Stimulated activated CD4-positive, alpha-beta T cell treated with anti-CD3 and anti-CD28 coated beads, Interleukin-4, amount 100 ng/mL, for 24 hours (primary cell): ENCODE measurements around the gene PARD6G.
A peak's percentile ranks its signal among the peaks of the same experiment; 100 is the strongest.

Source experiments
- DNase-seq: peaks from one replicate; pipeline ENCODE4 v3.0.0-alpha.2; 2020

The PARD6G gene

GRCh38 chr18:80210312-80211083 lies 36.8 kb downstream of the PARD6G start:
- no peak for DNase-seq

- DNase-seq, result no peak
Measured at GRCh38 chr18:80208620-80209019, 38.7 kb downstream of the PARD6G start.

- no peak for DNase-seq
Measured at GRCh38 chr18:80205294-80205693, 42.0 kb downstream of the PARD6G start.

GRCh38 chr18:80204142-80204541 lies 43.2 kb downstream of the PARD6G start:
- no peak for DNase-seq

- no peak for DNase-seq
Measured at GRCh38 chr18:80203249-80203648, 44.1 kb downstream of the PARD6G start.

- DNase-seq, result peak; percentile 48
Measured at GRCh38 chr18:80202264-80202998, 44.9 kb downstream of the PARD6G start.

GRCh38 chr18:80201739-80202138 lies 45.6 kb downstream of the PARD6G start:
- DNase-seq, result no peak

GRCh38 chr18:80200932-80201672 lies 46.2 kb downstream of the PARD6G start:
- no peak for DNase-seq

GRCh38 chr18:80200171-80200931 lies 47.0 kb downstream of the PARD6G start:
- no peak for DNase-seq

- DNase-seq, result no peak
Measured at GRCh38 chr18:80198994-80199748, 48.1 kb downstream of the PARD6G start.

GRCh38 chr18:80198391-80198790 lies 48.9 kb downstream of the PARD6G start:
- DNase-seq, result no peak

GRCh38 chr18:80197528-80197927 lies 49.8 kb downstream of the PARD6G start:
- DNase-seq, result no peak

GRCh38 chr18:80196528-80197320 lies 50.6 kb downstream of the PARD6G start:
- DNase-seq, result no peak

- DNase-seq, result no peak
Measured at GRCh38 chr18:80194874-80195570, 52.3 kb downstream of the PARD6G start.

- no peak for DNase-seq
Measured at GRCh38 chr18:80193701-80194100, 53.6 kb downstream of the PARD6G start.

GRCh38 chr18:80192653-80193385 lies 54.5 kb downstream of the PARD6G start:
- DNase-seq, result no peak

GRCh38 chr18:80191907-80192652 lies 55.2 kb downstream of the PARD6G start:
- no peak for DNase-seq

GRCh38 chr18:80191264-80191663 lies 56.0 kb downstream of the PARD6G start:
- no peak for DNase-seq

- DNase-seq, result no peak
Measured at GRCh38 chr18:80190311-80190710, 57.0 kb downstream of the PARD6G start.
